HepG2 (cell line): ENCODE data around the gene NECTIN3.

ENCODE experiments used
- GLI4 ChIP-seq: sonication (generic); formaldehyde crosslinking; IDR thresholded peaks from 2 replicates; pipeline ENCODE4 v1.5.1; 2020; ENCODE audit warnings: missing genetic modification reagents, mild to moderate bottlenecking, moderate library complexity, borderline replicate concordance
- KLF15 ChIP-seq: sonication (generic); formaldehyde crosslinking; IDR thresholded peaks from 2 replicates; pipeline ENCODE4 v1.8.1; 2023; ENCODE audit warnings: borderline replicate concordance, mild to moderate bottlenecking, inconsistent platforms, missing genetic modification reagents, mixed read lengths
- POLR2AphosphoS2 ChIP-seq: IDR thresholded peaks from 2 replicates; pipeline ENCODE4 v1.6.1; 2011; ENCODE audit warnings: low read depth, low read length, improper control_type of control experiment
- RBFOX2 ChIP-seq: fragments of 200-400 bp; formaldehyde crosslinking; IDR thresholded peaks from 2 replicates; pipeline ENCODE4 v1.6.1; 2017; ENCODE audit warnings: low read depth, mild to moderate bottlenecking, low read length
- RXRB ChIP-seq: IDR thresholded peaks from 2 replicates; pipeline ENCODE4 v1.6.1; 2016; ENCODE audit warnings: borderline replicate concordance, missing genetic modification reagents, missing compliant biosample characterization
- TAF1 ChIP-seq: sonication (generic); formaldehyde crosslinking; IDR thresholded peaks from 2 replicates; pipeline ENCODE4 v1.4.0; 2020; ENCODE audit warnings: missing genetic modification reagents
- TARDBP ChIP-seq: sonication (generic); formaldehyde crosslinking; IDR thresholded peaks from 2 replicates; pipeline ENCODE4 v1.8.0; 2022; ENCODE audit warnings: mild to moderate bottlenecking, missing genetic modification reagents
- ZNF737 ChIP-seq: sonication (generic); formaldehyde crosslinking; IDR thresholded peaks from 2 replicates; pipeline ENCODE4 v1.5.0; 2020; ENCODE audit warnings: missing genetic modification reagents, mild to moderate bottlenecking, borderline replicate concordance
- ZNF773 ChIP-seq: sonication (generic); formaldehyde crosslinking; IDR thresholded peaks from 2 replicates; pipeline ENCODE4 v1.4.0; 2020; ENCODE audit warnings: missing genetic modification reagents, borderline replicate concordance
- ZSCAN25 ChIP-seq: sonication (generic); formaldehyde crosslinking; IDR thresholded peaks from 2 replicates; pipeline ENCODE4 v1.8.0; 2022; ENCODE audit warnings: mild to moderate bottlenecking, missing genetic modification reagents
- TF ChIP-seq, protein P1 (sequence below): sonication (generic); formaldehyde crosslinking; IDR thresholded peaks from 2 replicates; pipeline ENCODE4 v1.5.0; 2020; ENCODE audit warnings: mild to moderate bottlenecking, missing genetic modification reagents, moderate library complexity
- TF ChIP-seq, protein P2 (sequence below): sonication (generic); formaldehyde crosslinking; IDR thresholded peaks from 2 replicates; pipeline ENCODE4 v1.8.0; 2022; ENCODE audit warnings: mild to moderate bottlenecking, missing genetic modification reagents, borderline replicate concordance
- TF ChIP-seq, protein P3 (sequence below): sonication (generic); formaldehyde crosslinking; IDR thresholded peaks from 2 replicates; pipeline ENCODE4 v1.4.0; 2020; ENCODE audit warnings: missing genetic modification reagents

DNA sequence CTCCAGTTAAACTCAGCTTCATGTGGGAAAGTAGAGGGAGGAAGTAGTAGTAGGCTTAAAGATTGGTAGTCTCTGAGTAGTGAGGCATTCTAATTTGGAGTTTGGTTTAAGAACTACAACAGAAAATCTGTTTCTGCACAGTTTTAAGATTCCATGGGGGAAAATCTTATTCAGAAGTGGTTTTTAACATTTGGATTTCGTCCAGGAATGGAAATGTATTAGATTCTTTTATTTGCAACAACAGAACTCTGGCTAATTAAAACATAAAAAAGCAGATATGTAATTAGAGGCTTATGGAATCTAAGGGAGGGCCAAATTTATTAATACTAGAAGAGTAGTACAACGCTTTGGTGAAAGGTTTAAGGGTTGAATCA, 36.0 kb downstream of the NECTIN3 start:
- no peak for TF ChIP-seq RXRB
- TF ChIP-seq, protein P1, sequence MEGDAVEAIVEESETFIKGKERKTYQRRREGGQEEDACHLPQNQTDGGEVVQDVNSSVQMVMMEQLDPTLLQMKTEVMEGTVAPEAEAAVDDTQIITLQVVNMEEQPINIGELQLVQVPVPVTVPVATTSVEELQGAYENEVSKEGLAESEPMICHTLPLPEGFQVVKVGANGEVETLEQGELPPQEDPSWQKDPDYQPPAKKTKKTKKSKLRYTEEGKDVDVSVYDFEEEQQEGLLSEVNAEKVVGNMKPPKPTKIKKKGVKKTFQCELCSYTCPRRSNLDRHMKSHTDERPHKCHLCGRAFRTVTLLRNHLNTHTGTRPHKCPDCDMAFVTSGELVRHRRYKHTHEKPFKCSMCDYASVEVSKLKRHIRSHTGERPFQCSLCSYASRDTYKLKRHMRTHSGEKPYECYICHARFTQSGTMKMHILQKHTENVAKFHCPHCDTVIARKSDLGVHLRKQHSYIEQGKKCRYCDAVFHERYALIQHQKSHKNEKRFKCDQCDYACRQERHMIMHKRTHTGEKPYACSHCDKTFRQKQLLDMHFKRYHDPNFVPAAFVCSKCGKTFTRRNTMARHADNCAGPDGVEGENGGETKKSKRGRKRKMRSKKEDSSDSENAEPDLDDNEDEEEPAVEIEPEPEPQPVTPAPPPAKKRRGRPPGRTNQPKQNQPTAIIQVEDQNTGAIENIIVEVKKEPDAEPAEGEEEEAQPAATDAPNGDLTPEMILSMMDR (CRISPR knock-in tag) = no peak
- TF ChIP-seq ZNF737 = no peak
- TF ChIP-seq POLR2AphosphoS2 = no peak
- TF ChIP-seq, protein P2, sequence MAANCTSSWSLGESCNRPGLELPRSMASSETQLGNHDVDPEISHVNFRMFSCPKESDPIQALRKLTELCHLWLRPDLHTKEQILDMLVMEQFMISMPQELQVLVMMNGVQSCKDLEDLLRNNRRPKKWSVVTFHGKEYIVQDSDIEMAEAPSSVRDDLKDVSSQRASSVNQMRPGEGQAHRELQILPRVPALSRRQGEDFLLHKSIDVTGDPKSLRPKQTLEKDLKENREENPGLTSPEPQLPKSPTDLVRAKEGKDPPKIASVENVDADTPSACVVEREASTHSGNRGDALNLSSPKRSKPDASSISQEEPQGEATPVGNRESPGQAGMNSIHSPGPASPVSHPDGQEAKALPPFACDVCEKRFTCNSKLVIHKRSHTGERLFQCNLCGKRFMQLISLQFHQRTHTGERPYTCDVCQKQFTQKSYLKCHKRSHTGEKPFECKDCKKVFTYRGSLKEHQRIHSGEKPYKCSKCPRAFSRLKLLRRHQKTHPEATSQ = no peak
- TF ChIP-seq, protein P3, sequence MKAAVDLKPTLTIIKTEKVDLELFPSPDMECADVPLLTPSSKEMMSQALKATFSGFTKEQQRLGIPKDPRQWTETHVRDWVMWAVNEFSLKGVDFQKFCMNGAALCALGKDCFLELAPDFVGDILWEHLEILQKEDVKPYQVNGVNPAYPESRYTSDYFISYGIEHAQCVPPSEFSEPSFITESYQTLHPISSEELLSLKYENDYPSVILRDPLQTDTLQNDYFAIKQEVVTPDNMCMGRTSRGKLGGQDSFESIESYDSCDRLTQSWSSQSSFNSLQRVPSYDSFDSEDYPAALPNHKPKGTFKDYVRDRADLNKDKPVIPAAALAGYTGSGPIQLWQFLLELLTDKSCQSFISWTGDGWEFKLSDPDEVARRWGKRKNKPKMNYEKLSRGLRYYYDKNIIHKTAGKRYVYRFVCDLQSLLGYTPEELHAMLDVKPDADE = no peak
- TF ChIP-seq GLI4 (CRISPR knock-in tag) = no peak
- TF ChIP-seq RBFOX2 = no peak
- no peak for TF ChIP-seq ZNF773 (CRISPR knock-in tag)
- TF ChIP-seq ZSCAN25 (CRISPR knock-in tag) = no peak
- TF ChIP-seq TAF1 (CRISPR knock-in tag) = no peak
- no peak for TF ChIP-seq TARDBP (CRISPR knock-in tag)
- no peak for TF ChIP-seq KLF15 (CRISPR knock-in tag)
